HG02610 (cell line): ENCODE measurements around the gene SLC19A3.
"Not testable (repeated sequence)": the region's sequence is repeated elsewhere in the genome, so short reads cannot be mapped to it uniquely, and the experiment has no call there.

Experiments
- ATAC-seq: cut with Tn5 transposase; IDR thresholded peaks from one replicate; pipeline ENCODE4 v1.9.1; 2021; ENCODE audit warnings: mild to moderate bottlenecking, moderate library complexity; ENCODE audit not compliant: unreplicated experiment

SLC19A3 gene

GRCh38 chr2:227717687-227718567, at the start of gene SLC19A3:
Gene SLC19A3, minus strand, starts transcription at chr2:227718028. Its CDS starts 15,710 bp downstream, at chr2:227702318.
- no peak for ATAC-seq

- ATAC-seq, result peak; percentile 97
These were observed 48.6 kb upstream of the SLC19A3 start for GRCh38 chr2:227766373-227766883.

- no peak for ATAC-seq
These were observed 48.1 kb upstream of the SLC19A3 start for GRCh38 chr2:227765788-227766372.

GRCh38 chr2:227761740-227762476, 44.1 kb upstream of the SLC19A3 start:
- no peak for ATAC-seq

- ATAC-seq, result no peak
These were observed 41.7 kb upstream of the SLC19A3 start for GRCh38 chr2:227759411-227760118.

GRCh38 chr2:227756261-227756660, 38.4 kb upstream of the SLC19A3 start:
- ATAC-seq, result not testable (repeated sequence)

GRCh38 chr2:227748079-227748478, 30.3 kb upstream of the SLC19A3 start:
- no peak for ATAC-seq

- ATAC-seq, result no peak
These were observed 27.8 kb upstream of the SLC19A3 start, which contains the start of gene SCYGR8 for GRCh38 chr2:227745594-227745993. Gene SCYGR8, plus strand, starts transcription at chr2:227745894. Its CDS starts 0 bp downstream, at chr2:227745894.

- ATAC-seq, result not testable (repeated sequence)
These were observed 22.9 kb upstream of the SLC19A3 start for GRCh38 chr2:227740705-227741104.

- no peak for ATAC-seq
These were observed 21.5 kb upstream of the SLC19A3 start for GRCh38 chr2:227739351-227739750.

- no peak for ATAC-seq
These were observed 10.2 kb upstream of the SLC19A3 start, which contains the start of gene SCYGR7 for GRCh38 chr2:227728035-227728434. Gene SCYGR7, plus strand, starts transcription at chr2:227728335. Its CDS starts 0 bp downstream, at chr2:227728335.

- ATAC-seq, result no peak
These were observed 6.7 kb upstream of the SLC19A3 start, which contains the start of gene SCYGR6 for GRCh38 chr2:227724394-227725039. Gene SCYGR6, minus strand, starts transcription at chr2:227724757. Its CDS starts 0 bp downstream, at chr2:227724757.

- not testable (repeated sequence) for ATAC-seq
These were observed 5.0 kb upstream of the SLC19A3 start for GRCh38 chr2:227722821-227723220.

- ATAC-seq, result no peak
These were observed 2.9 kb upstream of the SLC19A3 start for GRCh38 chr2:227720680-227721079.

- ATAC-seq, result no peak
These were observed 1.8 kb upstream of the SLC19A3 start for GRCh38 chr2:227719641-227720040.

- no peak for ATAC-seq
These were observed 1.3 kb downstream of the SLC19A3 start for GRCh38 chr2:227716501-227716900.

GRCh38 chr2:227713291-227713690, 4.5 kb downstream of the SLC19A3 start:
- ATAC-seq, result no peak

- ATAC-seq, result no peak
These were observed 6.8 kb downstream of the SLC19A3 start for GRCh38 chr2:227710986-227711385.

- ATAC-seq, result no peak
These were observed 10.4 kb downstream of the SLC19A3 start for GRCh38 chr2:227707390-227707789.

- ATAC-seq, result no peak
These were observed 11.0 kb downstream of the SLC19A3 start for GRCh38 chr2:227706859-227707258.
